Measurements from ENCODE around the gene SWI5. TPM values are rescaled to one million over a fixed set of nuclear protein-coding genes. Genes with fewer than 3 reads are reported as not detected.

SWI5 gene

GRCh38 chr9:128333451-128333869 is 57.4 kb downstream of the SWI5 start:
- H3K9me3 ChIP-seq (replicated peaks; ENCODE audit: low read length), result no peaks in the 10 kb centered on the region
- no peaks in the 10 kb centered on the region for H3K4me1 ChIP-seq (ENCODE audit: control insufficient read depth, insufficient read depth, low read length)
- no peak overlapping the region for H3K4me3 ChIP-seq (ENCODE audit: low read length)
- peaks cover 27% of the 10 kb centered on the region for H3K36me3 ChIP-seq (ENCODE audit: insufficient read depth, low read length)
- H3K27me3 ChIP-seq (ENCODE audit: control insufficient read depth, insufficient read depth, low read length), result no peaks in the 10 kb centered on the region
- H3K4me2 ChIP-seq (ENCODE audit: low read length), result no peak overlapping the region
- no peak overlapping the region for H3K9ac ChIP-seq (ENCODE audit: low read depth, low read length)

GRCh38 chr9:128335161-128335560 is 59.1 kb downstream of the SWI5 start:
- Histone ChIP-seq H3K27me3 (ENCODE audit: control insufficient read depth, insufficient read depth, low read length) (no peaks in the 10 kb centered on the region), H3K36me3 (ENCODE audit: insufficient read depth, low read length) (peaks cover 18% of the 10 kb centered on the region), H3K4me1 (ENCODE audit: control insufficient read depth, insufficient read depth, low read length) (no peaks in the 10 kb centered on the region), H3K9me3 (replicated peaks; ENCODE audit: low read length) (no peaks in the 10 kb centered on the region), H3K9ac (ENCODE audit: low read depth, low read length) (no peak overlapping the region), H3K4me3 (ENCODE audit: low read length) (no peak overlapping the region), H3K4me2 (ENCODE audit: low read length) (no peak overlapping the region)

GRCh38 chr9:128335914-128336313 is 59.8 kb downstream of the SWI5 start:
- H3K9me3 ChIP-seq (replicated peaks; ENCODE audit: low read length), result no peaks in the 10 kb centered on the region
- H3K9ac ChIP-seq (ENCODE audit: low read depth, low read length), result no peak overlapping the region
- peaks cover 18% of the 10 kb centered on the region for H3K36me3 ChIP-seq (ENCODE audit: insufficient read depth, low read length)
- H3K27me3 ChIP-seq (ENCODE audit: control insufficient read depth, insufficient read depth, low read length), result no peaks in the 10 kb centered on the region
- H3K4me3 ChIP-seq (ENCODE audit: low read length), result no peak overlapping the region
- no peak overlapping the region for H3K4me2 ChIP-seq (ENCODE audit: low read length)
- no peaks in the 10 kb centered on the region for H3K4me1 ChIP-seq (ENCODE audit: control insufficient read depth, insufficient read depth, low read length)

GRCh38 chr9:128337936-128338335 is 61.9 kb downstream of the SWI5 start:
- H3K4me2 ChIP-seq (ENCODE audit: low read length), result no peak overlapping the region
- peaks cover 13% of the 10 kb centered on the region for H3K36me3 ChIP-seq (ENCODE audit: insufficient read depth, low read length)
- peaks cover 4% of the 10 kb centered on the region for H3K4me1 ChIP-seq (ENCODE audit: control insufficient read depth, insufficient read depth, low read length)
- H3K4me3 ChIP-seq (ENCODE audit: low read length), result no peak overlapping the region
- no peaks in the 10 kb centered on the region for H3K9me3 ChIP-seq (replicated peaks; ENCODE audit: low read length)
- H3K27me3 ChIP-seq (ENCODE audit: control insufficient read depth, insufficient read depth, low read length), result no peaks in the 10 kb centered on the region
- H3K9ac ChIP-seq (ENCODE audit: low read depth, low read length), result no peak overlapping the region

Small RNA genes within 50 kb of the gene (small RNA-seq; reads per million reads assigned to genes)
- gene MIR199B (52.3 reads per million, percentile 96 among the genes with 10 or more reads in this experiment), gene MIR3154 (not detected)
